HG03442 (cell line): ENCODE data around the gene HIVEP1.
"Not testable (repeated sequence)": the region's sequence is repeated elsewhere in the genome, so short reads cannot be mapped to it uniquely, and the experiment has no call there.

ENCODE experiments used
- ATAC-seq: cut with Tn5 transposase; IDR thresholded peaks from one replicate; pipeline ENCODE4 v1.9.1; 2021; ENCODE audit warnings: mild to moderate bottlenecking, moderate library complexity; ENCODE audit not compliant: unreplicated experiment

Gene HIVEP1

DNA sequence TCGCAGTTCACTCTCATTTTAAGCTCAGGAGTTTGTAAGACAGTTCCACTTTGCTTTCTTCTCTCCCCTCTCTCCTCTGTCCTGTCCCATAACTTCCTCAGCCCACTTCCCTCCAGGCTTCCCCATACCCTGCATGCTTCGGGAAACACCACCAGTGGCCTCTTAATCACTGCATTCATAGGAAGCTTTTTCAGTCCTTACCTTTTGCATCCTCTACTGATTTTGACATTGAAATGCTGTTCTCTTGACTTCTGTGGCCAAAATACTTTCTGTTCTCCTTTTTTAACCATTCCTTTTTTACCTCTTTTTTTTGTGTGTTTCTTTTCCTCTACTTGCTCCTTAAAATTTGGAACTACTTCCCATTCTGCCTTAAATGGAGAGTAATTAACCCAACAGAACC, 69.7 kb downstream of the HIVEP1 start:
- ATAC-seq, result no peak

GRCh38 chr6:12082368-12082767, 70.3 kb downstream of the HIVEP1 start:
- no peak for ATAC-seq

- ATAC-seq, result no peak
Measured at GRCh38 chr6:12083302-12083701, 71.2 kb downstream of the HIVEP1 start.

DNA sequence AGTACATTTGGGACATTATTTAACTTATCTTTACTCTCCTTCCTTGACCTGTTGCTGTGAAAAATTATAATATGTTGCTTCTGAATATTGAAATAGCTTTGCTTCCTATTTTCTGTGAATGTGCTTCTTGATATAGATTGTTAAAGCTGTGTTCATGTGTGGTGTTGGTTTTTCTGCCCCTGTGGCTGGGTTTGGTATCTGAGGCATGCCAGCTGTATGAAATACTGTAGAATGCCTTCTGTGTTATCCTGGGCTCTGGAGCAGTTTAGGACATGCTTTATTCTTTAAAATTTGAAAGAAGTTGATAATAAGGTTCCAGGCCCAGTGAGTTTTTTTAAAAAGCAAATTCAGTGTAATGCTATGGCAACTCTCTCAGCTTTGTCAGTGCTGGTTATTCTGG, 71.7 kb downstream of the HIVEP1 start:
- ATAC-seq, result no peak

GRCh38 chr6:12084681-12085080, 72.6 kb downstream of the HIVEP1 start:
- no peak for ATAC-seq

- ATAC-seq, result no peak
Measured at GRCh38 chr6:12088531-12088930, 76.4 kb downstream of the HIVEP1 start.

GRCh38 chr6:12090714-12091113, 78.6 kb downstream of the HIVEP1 start:
- no peak for ATAC-seq

GRCh38 chr6:12092762-12093161, 80.7 kb downstream of the HIVEP1 start:
- no peak for ATAC-seq

DNA sequence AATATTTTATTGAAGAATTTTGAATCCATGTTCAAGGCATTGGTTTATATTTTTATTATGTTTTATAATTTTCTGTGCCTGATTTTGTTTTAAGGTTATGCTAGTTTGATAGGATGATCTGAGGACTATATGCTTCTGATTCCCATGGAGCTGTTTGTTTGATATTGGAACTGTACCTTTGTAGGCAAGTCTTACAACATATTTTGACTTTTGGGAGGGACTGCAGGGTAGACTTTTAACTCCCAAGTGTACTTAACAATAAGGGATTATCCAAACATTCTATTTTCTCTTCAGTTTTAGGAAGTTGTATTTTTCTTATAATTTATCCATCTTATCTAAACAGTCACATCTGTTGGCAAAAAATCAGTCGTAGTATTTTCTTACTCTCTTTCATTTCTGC, 82.6 kb downstream of the HIVEP1 start:
- no peak for ATAC-seq

DNA sequence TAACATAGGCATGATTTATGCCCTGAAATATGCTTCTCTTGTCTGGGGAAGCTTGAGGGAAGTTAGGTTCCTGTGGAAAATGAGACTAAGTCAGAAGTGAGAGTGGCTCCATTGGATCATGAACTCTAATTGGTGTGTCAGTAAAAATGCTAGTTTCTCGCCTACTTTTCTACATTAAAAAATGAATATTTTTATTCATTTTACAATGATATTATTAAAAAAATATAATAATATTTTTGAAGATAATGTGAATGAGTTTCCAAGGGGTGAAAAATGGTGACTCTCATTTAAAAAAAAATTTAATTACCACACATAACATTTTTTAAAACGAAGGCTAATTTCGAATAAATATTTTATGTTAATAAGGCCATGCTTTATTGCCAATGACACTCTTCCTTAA, 84.2 kb downstream of the HIVEP1 start:
- ATAC-seq, result no peak

- no peak for ATAC-seq
Measured at GRCh38 chr6:12097791-12098190, 85.7 kb downstream of the HIVEP1 start.

DNA sequence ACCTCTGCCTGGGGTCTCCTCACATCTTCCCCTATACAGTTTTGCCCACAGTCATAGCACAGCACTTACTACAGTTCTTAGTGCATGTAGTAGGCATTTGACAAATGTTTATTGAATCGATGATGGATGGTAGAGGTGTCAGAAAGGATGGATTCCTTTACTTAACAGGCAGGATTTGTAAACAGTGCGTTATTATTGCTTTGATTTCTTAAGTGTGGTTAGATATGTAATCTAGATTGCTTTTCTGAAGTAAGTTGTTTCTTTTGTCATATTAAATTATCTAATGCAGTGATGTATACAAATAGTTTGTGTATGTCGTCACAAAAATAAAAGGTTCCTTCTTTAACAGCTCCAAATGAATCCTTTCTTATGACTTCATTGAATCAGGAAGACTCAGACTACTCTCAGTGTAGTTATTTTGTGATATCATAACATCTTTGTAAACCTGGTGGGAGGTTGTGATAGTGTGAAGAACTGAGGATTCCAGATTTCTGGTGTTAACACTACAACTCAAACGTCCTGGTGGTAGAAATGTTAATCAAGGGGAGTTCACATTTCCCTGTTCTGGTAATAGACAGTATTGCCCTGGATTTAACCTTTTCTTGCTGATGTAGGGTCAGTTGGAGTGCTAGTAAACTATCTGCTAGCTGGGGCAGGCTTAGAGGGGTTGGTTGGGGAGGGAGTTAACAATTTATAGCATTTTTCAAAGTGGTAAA, 87.7 kb downstream of the HIVEP1 start:
- ATAC-seq, result no peak

DNA sequence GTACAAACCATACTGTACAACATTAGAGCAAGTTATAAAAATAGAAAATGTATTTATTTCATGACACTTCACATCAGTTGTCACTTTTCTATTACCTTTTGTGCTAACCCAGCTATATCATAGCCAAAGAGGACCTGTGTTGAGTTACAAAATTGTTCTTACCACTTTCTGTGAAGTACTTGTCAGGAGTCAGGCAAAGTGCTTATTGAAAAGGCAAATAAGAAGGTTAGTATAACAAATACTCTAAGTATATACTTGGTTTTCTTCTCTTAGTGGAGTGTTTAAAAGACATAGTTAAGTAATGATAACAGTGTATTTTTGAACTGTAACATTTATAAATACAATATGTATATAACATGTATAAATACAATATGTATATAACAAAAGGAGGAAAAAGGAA, 88.9 kb downstream of the HIVEP1 start:
- no peak for ATAC-seq

GRCh38 chr6:12101653-12102312, 89.7 kb downstream of the HIVEP1 start:
- ATAC-seq, result no peak

DNA sequence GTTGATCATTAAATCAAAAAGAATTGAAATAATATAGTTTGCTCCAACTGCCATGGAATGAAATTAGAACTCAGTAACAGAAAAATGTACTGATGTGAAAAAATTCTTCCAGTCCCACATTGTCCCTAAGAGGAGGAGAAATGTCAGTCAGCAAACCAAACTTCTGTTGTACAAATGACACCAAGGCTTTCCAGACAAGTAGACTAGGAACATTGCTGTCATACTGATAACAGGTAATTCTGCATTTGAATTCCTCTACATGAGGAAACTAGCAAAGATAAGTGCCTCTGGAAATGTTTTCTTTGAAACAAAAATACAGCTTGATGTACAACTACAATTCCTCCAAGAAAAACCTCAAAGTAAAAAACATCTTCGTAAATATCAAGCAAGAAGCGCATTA, 90.2 kb downstream of the HIVEP1 start:
- no peak for ATAC-seq

DNA sequence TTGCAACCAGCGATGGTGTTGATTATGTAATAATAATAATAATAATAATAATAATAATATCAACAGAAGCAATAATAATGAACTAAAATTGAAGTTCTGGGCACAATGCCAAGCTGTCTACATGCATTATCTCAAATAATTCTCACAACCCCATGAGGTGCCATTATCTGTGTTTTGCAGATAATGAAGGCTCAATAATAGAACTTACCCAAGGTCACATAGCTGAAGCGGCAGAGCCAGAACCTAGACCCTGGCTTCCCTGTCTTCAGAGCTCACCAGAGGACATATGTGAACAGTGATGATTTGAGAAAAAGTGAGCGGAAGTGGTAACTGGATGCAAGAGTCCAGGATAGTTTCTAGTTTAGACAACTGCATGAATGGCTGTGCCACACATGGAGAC, 91.0 kb downstream of the HIVEP1 start:
- no peak for ATAC-seq

GRCh38 chr6:12105271-12105670, 93.2 kb downstream of the HIVEP1 start:
- no peak for ATAC-seq

- not testable (repeated sequence) for ATAC-seq
Measured at GRCh38 chr6:12108376-12108775, 96.3 kb downstream of the HIVEP1 start.

- ATAC-seq, result no peak
Measured at GRCh38 chr6:12110523-12111362, 98.6 kb downstream of the HIVEP1 start.

DNA sequence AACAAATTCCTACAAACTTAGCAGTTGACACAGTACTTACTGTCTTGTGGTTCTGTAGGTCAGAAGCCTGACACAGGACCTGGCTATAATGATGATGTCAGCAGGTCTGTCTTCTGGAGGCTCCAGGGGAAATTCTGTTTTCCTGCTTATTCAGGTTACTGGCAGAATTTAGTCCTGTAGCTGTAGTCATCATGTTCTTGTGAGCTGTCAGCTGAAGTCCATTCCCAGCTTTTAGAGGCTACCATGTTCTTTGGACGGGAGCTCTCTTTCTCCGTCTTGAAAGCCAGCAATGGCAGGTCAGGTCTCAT, 99.2 kb downstream of the HIVEP1 start:
- no peak for ATAC-seq

GRCh38 chr6:12112540-12113189, 100.6 kb downstream of the HIVEP1 start:
- peak; percentile 3 for ATAC-seq

- peak; percentile 41 for ATAC-seq
Measured at GRCh38 chr6:12113190-12113577, 101.1 kb downstream of the HIVEP1 start.
